HFFc6 (cell line): ENCODE results near the gene KCNQ1. TPM values are rescaled to one million over a fixed set of nuclear protein-coding genes. Genes with fewer than 3 reads are reported as not detected.

Experiments used
- DNase-seq: peaks from one replicate; pipeline ENCODE4 v3.0.0-alpha.2; 2018
- H3K27ac Mint-ChIP-seq: 2 replicates; pipeline ENCODE4 v1.8.0; 2020; ENCODE audit warnings: mild to moderate bottlenecking, mixed read lengths
- H3K27me3 Mint-ChIP-seq: 2 replicates; pipeline ENCODE4 v1.8.0; 2021; ENCODE audit warnings: mild to moderate bottlenecking, moderate library complexity, mixed read lengths; ENCODE audit not compliant: insufficient read depth
- H3K36me3 Mint-ChIP-seq: 2 replicates; pipeline ENCODE4 v1.8.0; 2021; ENCODE audit warnings: low read depth, mixed read lengths
- H3K4me1 Mint-ChIP-seq: 2 replicates; pipeline ENCODE4 v1.8.0; 2020; ENCODE audit warnings: low read depth, mixed read lengths
- H3K4me3 Mint-ChIP-seq: 2 replicates; pipeline ENCODE4 v1.8.0; 2020; ENCODE audit warnings: mild to moderate bottlenecking, moderate library complexity, mixed read lengths
- H3K9me3 Mint-ChIP-seq: 2 replicates; pipeline ENCODE4 v1.8.0; 2020; ENCODE audit warnings: mild to moderate bottlenecking, mixed read lengths
- total RNA-seq, 6 experiments: library from RNA; stranded (reverse); fragmentation: NEBNext Ultra II Directional; extraction: Animal tissue kit (Norgen Biotek cat#: 25700); gene quantifications; 2 replicates in 1 of 6; 3 replicates in 5 of 6; pipeline ENCODE4 v1.2.3, GENCODE V29; 2021
- TF ChIP-seq, protein P1 (sequence below): fragments of 200-600 bp; sonication (generic); IDR thresholded peaks from 2 replicates; pipeline ENCODE4 v1.5.0; 2021; ENCODE audit warnings: antibody characterized with exemption, mild to moderate bottlenecking

The KCNQ1 gene
- total RNA-seq, 6 experiments from 2014 or later = not detected

DNA sequence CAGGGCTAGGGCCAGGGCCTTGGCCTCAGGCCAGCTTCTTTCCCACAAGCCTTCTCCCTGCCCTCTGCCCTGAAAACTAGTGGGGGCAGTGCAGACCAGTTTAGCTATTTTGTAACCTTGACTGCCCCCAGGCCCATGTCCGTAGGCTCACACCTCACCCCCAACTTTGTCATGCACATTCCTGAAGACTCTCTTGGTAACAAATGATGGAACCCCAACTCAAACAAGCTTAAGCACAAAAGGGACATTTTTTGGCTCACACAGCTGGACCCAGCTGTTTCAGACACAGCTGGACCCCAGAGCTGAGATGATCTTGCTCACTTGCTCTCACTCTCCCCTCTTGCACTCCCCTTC, 208.4 kb downstream of the KCNQ1 start:
- TF ChIP-seq, protein P1, sequence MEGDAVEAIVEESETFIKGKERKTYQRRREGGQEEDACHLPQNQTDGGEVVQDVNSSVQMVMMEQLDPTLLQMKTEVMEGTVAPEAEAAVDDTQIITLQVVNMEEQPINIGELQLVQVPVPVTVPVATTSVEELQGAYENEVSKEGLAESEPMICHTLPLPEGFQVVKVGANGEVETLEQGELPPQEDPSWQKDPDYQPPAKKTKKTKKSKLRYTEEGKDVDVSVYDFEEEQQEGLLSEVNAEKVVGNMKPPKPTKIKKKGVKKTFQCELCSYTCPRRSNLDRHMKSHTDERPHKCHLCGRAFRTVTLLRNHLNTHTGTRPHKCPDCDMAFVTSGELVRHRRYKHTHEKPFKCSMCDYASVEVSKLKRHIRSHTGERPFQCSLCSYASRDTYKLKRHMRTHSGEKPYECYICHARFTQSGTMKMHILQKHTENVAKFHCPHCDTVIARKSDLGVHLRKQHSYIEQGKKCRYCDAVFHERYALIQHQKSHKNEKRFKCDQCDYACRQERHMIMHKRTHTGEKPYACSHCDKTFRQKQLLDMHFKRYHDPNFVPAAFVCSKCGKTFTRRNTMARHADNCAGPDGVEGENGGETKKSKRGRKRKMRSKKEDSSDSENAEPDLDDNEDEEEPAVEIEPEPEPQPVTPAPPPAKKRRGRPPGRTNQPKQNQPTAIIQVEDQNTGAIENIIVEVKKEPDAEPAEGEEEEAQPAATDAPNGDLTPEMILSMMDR = no peak
- Mint-ChIP-seq H3K27ac (no peak overlapping the region), H3K9me3 (peaks cover 77% of the 10 kb centered on the region), H3K4me3 (no peak overlapping the region), H3K4me1 (peaks cover 14% of the 10 kb centered on the region), H3K27me3 (peaks cover 17% of the 10 kb centered on the region), H3K36me3 (peaks cover 49% of the 10 kb centered on the region)
- DNase-seq = no peak

DNA sequence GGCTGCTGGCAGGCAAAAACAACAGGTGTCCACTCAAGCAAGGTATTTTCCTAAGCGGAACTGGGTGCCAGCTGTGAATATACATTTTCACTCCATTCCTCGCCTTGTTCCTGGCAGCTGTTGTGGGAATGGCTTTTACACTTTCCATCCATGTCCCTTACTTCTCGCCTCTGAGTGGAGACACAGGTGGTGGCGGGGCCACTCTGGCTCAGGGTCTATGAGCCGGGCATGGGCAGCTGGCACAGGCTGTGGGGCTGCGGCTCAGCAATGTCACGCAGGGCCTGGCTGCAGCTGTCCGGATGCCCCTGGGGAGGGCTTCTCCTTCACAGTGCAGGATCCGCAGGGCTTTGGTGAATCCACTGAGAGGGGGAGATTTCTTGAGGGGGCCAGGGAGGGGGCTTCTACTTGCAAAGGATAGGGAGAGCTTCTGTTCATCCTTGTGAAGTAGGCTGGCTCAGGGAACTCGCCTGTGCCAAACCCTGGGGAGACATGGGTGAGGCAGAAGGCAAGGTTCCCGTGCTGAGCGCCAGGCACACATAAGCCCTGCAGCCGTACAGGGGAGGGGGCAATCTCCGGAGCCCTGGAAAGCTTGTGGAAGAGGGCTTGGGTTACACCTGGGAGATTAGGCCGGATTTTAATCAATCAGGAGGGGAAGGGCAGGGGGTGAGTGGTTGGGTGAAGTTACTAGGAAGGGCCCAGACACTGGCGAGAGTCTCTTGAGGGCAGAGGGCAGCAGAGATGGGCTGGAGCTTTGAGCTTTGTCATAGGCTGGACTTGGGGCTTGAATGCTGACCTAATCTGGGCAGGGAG, 209.3 kb downstream of the KCNQ1 start:
- TF ChIP-seq, protein P1 = no peak
- H3K4me1 Mint-ChIP-seq = peaks cover 14% of the 10 kb centered on the region
- DNase-seq = no peak
- H3K36me3 Mint-ChIP-seq = peaks cover 46% of the 10 kb centered on the region
- H3K27me3 Mint-ChIP-seq = peaks cover 17% of the 10 kb centered on the region
- peaks cover 72% of the 10 kb centered on the region for H3K9me3 Mint-ChIP-seq
- H3K4me3 Mint-ChIP-seq = no peak overlapping the region
- no peak overlapping the region for H3K27ac Mint-ChIP-seq

DNA sequence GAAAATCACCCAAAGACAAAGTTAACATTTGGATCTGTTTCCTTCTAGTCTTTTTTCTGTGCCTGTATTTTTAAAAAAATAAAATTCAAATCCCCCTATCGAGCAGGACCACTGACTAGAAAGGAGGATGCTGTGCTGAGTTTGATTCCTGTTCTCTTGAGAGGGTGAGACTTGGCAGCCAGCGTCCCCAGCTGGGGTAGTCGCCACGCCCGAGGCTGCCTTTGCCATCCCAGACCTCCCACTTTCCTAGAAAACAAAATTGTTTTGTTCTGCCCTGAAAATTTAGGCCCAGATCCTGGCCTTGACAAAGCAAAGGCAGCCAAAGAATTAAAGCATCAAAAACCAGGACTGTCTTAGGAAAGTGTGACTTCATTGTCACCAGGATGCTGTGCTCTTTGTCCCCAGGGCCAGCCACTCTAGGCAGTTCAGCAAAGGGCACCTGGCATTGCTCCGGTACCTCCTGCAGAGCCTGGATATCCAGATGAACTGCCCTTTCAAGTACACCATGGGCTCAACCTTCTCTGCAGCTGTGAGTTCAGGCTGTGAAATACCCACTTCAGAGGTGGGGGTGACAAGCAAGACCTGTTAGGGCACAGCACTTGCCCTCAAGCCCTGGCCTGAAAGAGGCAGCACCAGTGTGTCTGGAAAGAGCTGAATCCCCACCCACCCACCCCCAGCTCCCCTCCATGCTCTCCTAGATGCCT, 210.4 kb downstream of the KCNQ1 start:
- peaks cover 17% of the 10 kb centered on the region for H3K27me3 Mint-ChIP-seq
- peaks cover 69% of the 10 kb centered on the region for H3K9me3 Mint-ChIP-seq
- H3K36me3 Mint-ChIP-seq = peaks cover 35% of the 10 kb centered on the region

DNA sequence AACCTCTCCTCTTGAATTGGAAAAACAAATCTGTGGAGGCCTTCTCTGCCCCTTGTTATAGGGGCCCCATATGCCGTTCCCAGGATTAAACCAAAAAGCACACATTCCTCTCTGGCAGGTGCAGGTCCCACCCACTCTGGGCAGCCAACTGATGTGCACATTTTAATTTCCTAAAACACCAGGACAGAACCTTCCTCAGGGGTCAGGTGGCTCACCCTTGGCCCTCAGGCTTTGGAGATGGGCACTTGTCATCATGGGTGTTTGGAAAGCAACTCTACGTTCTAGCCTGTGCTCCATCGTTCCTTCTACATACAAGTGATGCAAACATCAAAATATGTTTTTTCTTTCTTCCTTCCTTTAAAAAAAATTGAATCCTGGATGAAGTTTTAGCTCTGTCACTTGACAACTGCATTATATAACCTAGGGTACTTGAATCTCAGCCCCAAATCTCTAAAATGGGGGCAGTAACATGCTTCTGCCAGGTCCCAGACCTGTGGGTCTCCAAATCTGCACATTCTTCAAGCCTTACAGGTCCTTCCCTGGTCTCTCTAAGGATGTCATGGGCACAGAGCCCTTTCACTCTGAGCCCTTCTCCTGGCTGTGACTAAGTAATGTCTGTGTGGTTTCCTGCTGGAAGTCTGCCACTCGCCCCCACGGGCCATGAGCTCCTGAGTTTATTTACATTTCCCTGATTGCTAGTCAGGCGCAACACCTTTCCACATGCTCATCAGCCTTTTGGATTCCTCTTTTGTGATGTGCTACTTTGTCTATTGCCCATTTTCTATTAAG, 211.2 kb downstream of the KCNQ1 start:
- Mint-ChIP-seq H3K27me3 (peaks cover 17% of the 10 kb centered on the region), H3K27ac (no peak overlapping the region), H3K9me3 (peaks cover 69% of the 10 kb centered on the region), H3K4me3 (no peak overlapping the region), H3K4me1 (peaks cover 14% of the 10 kb centered on the region), H3K36me3 (peaks cover 34% of the 10 kb centered on the region)
- TF ChIP-seq, protein P1 = no peak
- peak; percentile 6 for DNase-seq

More for the DNA sequence above, 210.4 kb downstream of the KCNQ1 start:
- no peak for DNase-seq
- Mint-ChIP-seq H3K27ac (no peak overlapping the region), H3K4me1 (peaks cover 14% of the 10 kb centered on the region), H3K4me3 (no peak overlapping the region)
- TF ChIP-seq, protein P1 = no peak

DNA sequence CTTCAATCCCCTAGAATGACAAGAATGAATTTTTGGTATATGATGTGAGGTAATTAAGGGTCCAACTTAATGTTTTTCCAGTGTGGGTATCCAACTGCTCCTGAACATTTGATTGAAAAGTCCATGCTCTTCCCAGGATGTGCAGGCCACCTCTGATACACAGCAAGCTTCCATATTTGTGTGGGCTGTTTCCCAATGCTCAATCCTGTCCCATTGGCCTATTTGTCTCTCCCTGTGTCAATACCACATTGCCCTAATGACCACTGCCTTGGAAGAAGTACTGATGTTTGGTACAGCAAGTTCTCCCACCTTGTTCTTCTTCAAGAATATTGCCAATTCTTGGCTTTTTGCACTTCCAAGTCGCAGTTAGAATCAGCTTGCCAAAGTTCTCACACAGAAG, 212.1 kb downstream of the KCNQ1 start:
- H3K9me3 Mint-ChIP-seq = peaks cover 65% of the 10 kb centered on the region
- DNase-seq = no peak
- peaks cover 14% of the 10 kb centered on the region for H3K4me1 Mint-ChIP-seq
- TF ChIP-seq, protein P1 = no peak
- H3K27me3 Mint-ChIP-seq = peaks cover 21% of the 10 kb centered on the region
- no peak overlapping the region for H3K27ac Mint-ChIP-seq
- no peak overlapping the region for H3K4me3 Mint-ChIP-seq
- H3K36me3 Mint-ChIP-seq = peaks cover 30% of the 10 kb centered on the region
